Activated CD4-positive, alpha-beta T cell treated with anti-CD3 and anti-CD28 coated beads for 36 hours (primary cell): ENCODE data around the gene CIDEA. TPM values are rescaled to one million over a fixed set of nuclear protein-coding genes. Genes with fewer than 3 reads are reported as not detected.
"Not testable (repeated sequence)": the region's sequence is repeated elsewhere in the genome, so short reads cannot be mapped to it uniquely, and the experiment has no call there.

ENCODE experiments used
- ATAC-seq: fragments of 200-7000 bp; cut with Tn5 transposase; one replicate; pipeline ENCODE4 v1.10.0; 2021; ENCODE audit warnings: mild to moderate bottlenecking, moderate library complexity
- CTCF ChIA-PET: fragments of 350-600 bp; sonication (Branson Sonifier 250); formaldehyde crosslinking; loops from one replicate; lab custom pipeline; 2021; ENCODE audit warnings: antibody characterized with exemption; lab: Charles Lee
- POLR2A ChIA-PET: fragments of 350-600 bp; sonication (Branson Sonifier 250); formaldehyde crosslinking; loops from one replicate; lab custom pipeline; 2021; ENCODE audit warnings: antibody characterized with exemption, inconsistent platforms; lab: Charles Lee
- DNase-seq: peaks from one replicate; pipeline ENCODE4 v3.0.0-alpha.2; 2020
- H3K27ac Mint-ChIP-seq: one replicate; pipeline ENCODE4 v1.8.0; 2021; ENCODE audit warnings: mixed read lengths
- H3K27me3 Mint-ChIP-seq: one replicate; pipeline ENCODE4 v1.8.0; 2021; ENCODE audit warnings: mixed read lengths
- H3K36me3 Mint-ChIP-seq: one replicate; pipeline ENCODE4 v1.8.0; 2021; ENCODE audit warnings: low read depth, mixed read lengths
- H3K4me1 Mint-ChIP-seq: one replicate; pipeline ENCODE4 v1.8.0; 2021; ENCODE audit warnings: mixed read lengths
- H3K4me3 Mint-ChIP-seq: one replicate; pipeline ENCODE4 v1.8.0; 2021; ENCODE audit warnings: mild to moderate bottlenecking, moderate library complexity, mixed read lengths
- H3K9me3 Mint-ChIP-seq: one replicate; pipeline ENCODE4 v1.8.0; 2021; ENCODE audit warnings: low read depth, mixed read lengths
- intact Hi-C, 2 experiments: fragments of 100-400 bp; cut with DNase I in 1 of 2; cut with micrococcal nuclease in 1 of 2; formaldehyde crosslinking; loops; one replicate each; pipeline versions ENCODE4 v1.14.2 to v1.15.1; 2022 to 2024; cut with DNase I, micrococcal nuclease
- total RNA-seq, 2 experiments: library from RNA; stranded (reverse); gene quantifications; one replicate each; pipeline ENCODE4 v1.2.3, GENCODE V29; 2021

Gene CIDEA
- not detected for total RNA-seq

- DNase-seq (no peak), ATAC-seq (no peak)
- intact Hi-C loops: no loop called here
- no peak within 1 kb of the TSS for H3K27ac Mint-ChIP-seq
- no peaks in the 10 kb centered on the region for H3K4me1 Mint-ChIP-seq
- ChIA-PET CTCF (interaction anchor here (0.7 to 0.9 kb wide), 2 partner anchors 18 kb away, joined by 3 read pairs; no protein-coding TSS in a partner anchor), POLR2A (no interaction called here)
- H3K27me3 Mint-ChIP-seq: peaks cover 51% of the 10 kb centered on the region
- H3K9me3 Mint-ChIP-seq: no peaks in the 10 kb centered on the region
- H3K4me3 Mint-ChIP-seq: no peak within 1 kb of the TSS
- H3K36me3 Mint-ChIP-seq: no peaks in the 10 kb centered on the region
Measured at GRCh38 chr18:12254136-12254819, at the start of gene CIDEA. CIDEA (plus strand) TSS chr18:12254361; CDS start chr18:12254384, 23 bp downstream.

DNA sequence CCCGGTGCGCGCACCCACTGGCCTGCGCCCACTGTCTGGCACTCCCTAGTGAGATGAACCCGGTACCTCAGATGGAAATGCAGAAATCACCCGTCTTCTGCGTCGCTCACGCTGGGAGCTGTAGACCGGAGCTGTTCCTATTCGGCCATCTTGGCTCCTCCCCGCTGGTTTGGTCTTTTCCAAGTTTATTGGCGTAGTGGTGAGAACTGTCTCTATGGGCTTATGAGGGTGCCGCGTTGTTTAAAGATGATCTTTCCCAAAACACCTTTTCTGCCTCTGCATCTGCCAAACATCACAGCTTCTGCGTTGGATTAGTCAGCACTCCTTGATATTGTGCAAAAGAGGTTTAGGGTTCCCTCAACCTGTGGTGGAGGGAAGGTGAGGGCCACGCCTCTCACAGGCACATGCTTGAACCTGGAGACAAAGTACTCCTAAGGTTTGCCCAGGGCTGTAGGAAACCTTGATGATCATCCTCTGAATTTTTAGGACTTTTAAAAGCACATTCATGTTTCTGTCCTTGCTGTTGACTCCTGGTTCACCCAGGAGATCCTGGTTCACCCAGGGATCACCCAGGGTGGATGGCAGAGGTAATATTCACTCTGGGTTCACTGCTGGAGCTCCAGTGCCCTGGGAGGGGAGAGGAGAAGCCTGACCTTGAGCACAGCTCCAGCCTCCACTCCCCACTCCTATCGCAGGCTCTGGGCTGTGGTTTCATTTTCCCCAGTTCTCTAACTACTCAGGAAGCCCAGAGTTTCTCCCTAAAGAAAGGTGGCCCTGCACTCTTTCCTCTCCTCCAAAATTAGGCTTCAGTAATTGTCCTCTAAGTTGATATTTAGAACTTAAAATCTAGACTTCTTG lies 45.6 kb upstream of the CIDEA start:
- H3K4me1 Mint-ChIP-seq, DNase-seq, POLR2A ChIA-PET, H3K9me3 Mint-ChIP-seq, H3K4me3 Mint-ChIP-seq, H3K36me3 Mint-ChIP-seq, H3K27ac Mint-ChIP-seq, CTCF ChIA-PET, ATAC-seq, intact Hi-C loops, H3K27me3 Mint-ChIP-seq: not testable (repeated sequence)

DNA sequence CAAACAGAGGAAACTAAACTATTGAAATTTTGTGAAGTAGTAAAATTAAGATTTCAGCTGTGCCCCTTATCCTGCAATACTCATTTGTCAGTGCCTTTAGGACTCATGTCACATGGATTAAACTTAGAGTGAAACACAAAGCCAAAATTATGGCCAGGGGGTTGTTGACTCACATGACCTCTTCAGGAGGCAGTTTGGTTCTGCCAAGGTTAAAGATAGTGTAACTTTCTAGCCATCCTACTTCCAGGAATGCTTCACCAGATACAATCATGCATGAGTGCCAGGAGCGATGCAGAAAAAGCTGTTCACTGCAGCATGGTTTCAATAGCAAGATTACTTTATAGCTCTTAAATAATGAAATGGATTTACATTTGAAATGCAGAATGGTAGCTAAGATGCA lies 41.9 kb upstream of the CIDEA start:
- H3K4me1 Mint-ChIP-seq, H3K4me3 Mint-ChIP-seq, ATAC-seq, POLR2A ChIA-PET, H3K27me3 Mint-ChIP-seq, H3K36me3 Mint-ChIP-seq, H3K27ac Mint-ChIP-seq, DNase-seq, H3K9me3 Mint-ChIP-seq, CTCF ChIA-PET: not testable (repeated sequence)
- intact Hi-C loops: loop anchor here in 1 of 2 experiments (10.0 kb wide), 1 partner anchor 1588 kb away; no protein-coding TSS in a partner anchor

- H3K4me3 Mint-ChIP-seq, CTCF ChIA-PET, ATAC-seq: not testable (repeated sequence)
Measured at GRCh38 chr18:12214296-12215005, 39.7 kb upstream of the CIDEA start.

DNA sequence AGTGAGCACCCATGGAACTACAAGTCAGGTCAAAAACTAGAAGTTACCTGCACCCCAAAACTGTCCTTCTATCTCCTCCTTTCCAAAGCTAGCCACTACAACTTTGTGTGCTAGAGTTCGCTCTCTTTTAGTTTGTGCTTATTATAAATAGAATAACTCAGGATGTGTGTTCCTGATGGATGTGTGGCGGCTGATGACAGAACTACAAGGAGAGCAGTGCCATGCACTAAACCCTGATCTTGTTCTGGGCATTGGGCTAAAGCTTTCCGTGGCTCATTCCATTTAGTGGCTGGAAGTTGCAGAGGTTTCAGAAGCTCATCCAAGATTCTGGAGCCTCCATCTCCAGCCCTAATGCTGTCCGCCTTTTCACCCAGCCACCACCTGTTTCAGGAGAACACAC lies 37.7 kb upstream of the CIDEA start:
- ATAC-seq, H3K4me3 Mint-ChIP-seq, H3K9me3 Mint-ChIP-seq, H3K27ac Mint-ChIP-seq, DNase-seq, POLR2A ChIA-PET, H3K4me1 Mint-ChIP-seq, H3K36me3 Mint-ChIP-seq, CTCF ChIA-PET: not testable (repeated sequence)
- intact Hi-C loops: loop anchor here in 1 of 2 experiments (10.0 kb wide), 1 partner anchor 1592 kb away; no protein-coding TSS in a partner anchor
- peaks cover 17% of the 10 kb centered on the region for H3K27me3 Mint-ChIP-seq

More at GRCh38 chr18:12214296-12215005, 39.7 kb upstream of the CIDEA start:
- H3K36me3 Mint-ChIP-seq, H3K27ac Mint-ChIP-seq, POLR2A ChIA-PET, DNase-seq, H3K4me1 Mint-ChIP-seq, H3K9me3 Mint-ChIP-seq: not testable (repeated sequence)
- peaks cover 14% of the 10 kb centered on the region for H3K27me3 Mint-ChIP-seq
- intact Hi-C loops: loop anchor here in 1 of 2 experiments (10.0 kb wide), 1 partner anchor 1590 kb away; no protein-coding TSS in a partner anchor

DNA sequence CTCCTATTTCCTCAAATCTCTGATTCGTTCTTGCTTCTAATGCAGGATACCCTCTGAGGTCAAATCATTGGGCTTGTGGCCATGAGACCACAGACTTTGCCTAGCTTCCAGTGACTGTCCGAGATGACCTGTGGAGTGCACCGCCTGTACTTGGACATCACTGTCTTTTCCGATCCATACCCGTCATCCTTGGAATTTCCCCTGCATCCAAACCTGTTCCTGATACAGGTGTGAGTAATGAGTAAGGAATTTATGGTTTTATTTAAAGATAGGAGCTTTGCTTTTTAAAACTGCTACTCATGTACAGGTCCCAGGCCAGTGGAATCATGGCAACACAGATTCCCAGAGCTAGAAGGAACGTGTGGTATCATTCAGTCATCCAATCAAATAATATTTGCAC lies 35.6 kb upstream of the CIDEA start:
- CTCF ChIA-PET, H3K9me3 Mint-ChIP-seq: not testable (repeated sequence)
- intact Hi-C loops: loop anchor here in 1 of 2 experiments (10.0 kb wide), 1 partner anchor 1594 kb away; no protein-coding TSS in a partner anchor

GRCh38 chr18:12222041-12222440 lies 32.1 kb upstream of the CIDEA start:
- H3K4me1 Mint-ChIP-seq, DNase-seq, H3K4me3 Mint-ChIP-seq, H3K9me3 Mint-ChIP-seq, H3K27ac Mint-ChIP-seq, CTCF ChIA-PET, intact Hi-C loops, POLR2A ChIA-PET, H3K36me3 Mint-ChIP-seq: not testable (repeated sequence)
- ATAC-seq: peak; percentile 36
- peaks cover 12% of the 10 kb centered on the region for H3K27me3 Mint-ChIP-seq

More for the DNA sequence above, 35.6 kb upstream of the CIDEA start:
- ATAC-seq, H3K27ac Mint-ChIP-seq, POLR2A ChIA-PET, H3K36me3 Mint-ChIP-seq, H3K4me3 Mint-ChIP-seq, H3K4me1 Mint-ChIP-seq, DNase-seq: not testable (repeated sequence)
- H3K27me3 Mint-ChIP-seq: peaks cover 17% of the 10 kb centered on the region

DNA sequence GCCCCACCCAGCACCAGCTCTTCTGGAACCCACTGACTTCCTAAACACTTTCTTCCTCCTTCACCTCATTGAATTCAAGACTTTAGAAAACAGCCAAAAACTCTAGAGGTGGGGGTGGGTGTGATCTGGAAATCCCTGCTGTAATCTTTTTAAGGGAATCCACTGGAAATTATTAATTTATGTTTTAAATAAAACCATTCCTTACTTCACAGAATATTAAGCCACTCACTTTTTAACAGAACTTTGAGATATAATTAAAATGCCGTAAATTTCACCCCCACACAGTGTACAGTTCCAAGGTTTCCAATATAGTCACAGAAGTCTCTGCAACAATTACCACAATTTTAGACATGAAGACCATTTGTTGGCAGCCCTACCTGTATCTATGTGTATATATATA lies 30.8 kb upstream of the CIDEA start:
- CTCF ChIA-PET, H3K9me3 Mint-ChIP-seq, H3K4me1 Mint-ChIP-seq, ATAC-seq, H3K36me3 Mint-ChIP-seq, POLR2A ChIA-PET, DNase-seq, H3K27ac Mint-ChIP-seq, intact Hi-C loops, H3K4me3 Mint-ChIP-seq, H3K27me3 Mint-ChIP-seq: not testable (repeated sequence)

DNA sequence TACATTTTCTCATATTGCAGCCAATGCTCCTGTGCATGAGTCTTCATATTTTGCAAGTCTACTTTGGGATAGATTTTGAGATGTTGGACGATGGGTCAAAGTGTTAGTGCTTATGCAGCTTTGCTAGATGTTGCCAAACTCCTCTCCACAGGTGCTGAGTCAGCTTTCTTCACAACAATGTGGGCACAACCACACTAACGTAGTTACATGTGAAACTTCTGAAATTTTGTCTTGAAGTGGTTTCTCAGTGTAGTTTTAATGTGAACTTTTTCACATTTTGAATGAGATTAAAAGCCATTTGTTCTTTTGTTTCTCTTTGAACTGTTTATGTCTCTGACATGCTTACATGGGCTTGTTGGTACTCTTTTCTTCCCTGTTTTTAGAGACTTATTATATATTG lies 27.4 kb upstream of the CIDEA start:
- CTCF ChIA-PET, H3K27ac Mint-ChIP-seq, H3K27me3 Mint-ChIP-seq, DNase-seq, H3K4me3 Mint-ChIP-seq, POLR2A ChIA-PET, H3K4me1 Mint-ChIP-seq, H3K36me3 Mint-ChIP-seq, intact Hi-C loops, H3K9me3 Mint-ChIP-seq: not testable (repeated sequence)
- peak; percentile 57 for ATAC-seq

DNA sequence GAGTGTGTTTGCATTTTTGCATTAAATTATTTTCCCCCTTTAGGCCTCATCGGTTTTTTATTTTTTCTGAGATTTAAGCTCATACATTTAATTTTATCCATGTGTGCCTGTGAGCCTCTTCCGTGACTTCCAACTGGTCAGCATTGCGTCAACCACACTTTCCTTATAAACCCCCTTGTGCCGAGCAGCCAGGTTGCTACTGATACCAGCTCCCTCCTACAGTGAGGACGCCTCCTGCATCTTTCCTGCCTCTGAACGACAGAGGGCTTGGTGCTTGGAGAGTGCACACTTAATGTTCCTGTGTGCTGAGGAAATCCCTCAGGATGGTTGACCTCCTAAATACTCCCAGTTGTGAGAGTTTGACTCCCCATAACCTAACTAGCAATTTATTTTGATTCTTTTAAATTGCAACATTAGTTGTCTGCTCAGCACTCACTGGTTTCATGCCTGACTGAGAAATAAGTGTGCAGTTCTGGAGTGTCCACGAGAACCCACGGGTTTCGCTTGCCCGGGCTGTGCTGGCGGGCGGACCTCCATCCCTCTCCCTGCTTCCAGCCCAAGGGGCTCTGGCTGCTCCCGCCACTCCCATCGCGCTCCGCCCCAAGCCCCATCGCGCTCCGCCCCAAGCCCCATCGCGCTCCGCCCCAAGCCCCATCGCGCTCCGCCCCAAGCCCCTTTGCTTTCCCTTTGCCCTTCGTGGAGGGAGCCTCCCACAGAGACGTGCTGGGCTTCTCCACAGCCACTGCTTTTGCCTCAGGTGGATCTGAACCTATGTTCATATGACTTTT lies 26.6 kb upstream of the CIDEA start:
- H3K4me1 Mint-ChIP-seq, POLR2A ChIA-PET, ATAC-seq, DNase-seq, H3K27me3 Mint-ChIP-seq, CTCF ChIA-PET, H3K4me3 Mint-ChIP-seq, intact Hi-C loops, H3K27ac Mint-ChIP-seq, H3K36me3 Mint-ChIP-seq, H3K9me3 Mint-ChIP-seq: not testable (repeated sequence)

- ATAC-seq, intact Hi-C loops, DNase-seq, H3K27ac Mint-ChIP-seq, H3K4me3 Mint-ChIP-seq, H3K27me3 Mint-ChIP-seq, H3K36me3 Mint-ChIP-seq, H3K4me1 Mint-ChIP-seq, CTCF ChIA-PET, H3K9me3 Mint-ChIP-seq, POLR2A ChIA-PET: not testable (repeated sequence)
Measured at GRCh38 chr18:12228308-12228707, 25.9 kb upstream of the CIDEA start.
